Pons (tissue), 1 donor: ENCODE data around the gene STK11.
A peak's percentile ranks its signal among the peaks of the same experiment; 100 is the strongest.
"Not testable (repeated sequence)": the region's sequence is repeated elsewhere in the genome, so short reads cannot be mapped to it uniquely, and the experiment has no call there.

Source experiments
- DNase-seq: peaks from one replicate; pipeline ENCODE4 v3.0.0-alpha.2; 2016; ENCODE audit warnings: low spot score

Gene STK11

GRCh38 chr19:1238369-1239303, 33.1 kb downstream of the STK11 start:
- peak; percentile 19 for DNase-seq

GRCh38 chr19:1239420-1239795, 33.8 kb downstream of the STK11 start:
- DNase-seq: peak; percentile 20

GRCh38 chr19:1239796-1240737, 34.5 kb downstream of the STK11 start:
- peak; percentile 77 for DNase-seq

GRCh38 chr19:1240925-1241324, 35.3 kb downstream of the STK11 start:
- DNase-seq: no peak

- DNase-seq: peak; percentile 82
Observed at GRCh38 chr19:1241417-1242095, 36.0 kb downstream of the STK11 start, which contains the start of gene ATP5F1D. ATP5F1D (plus strand) TSS chr19:1241751; CDS start chr19:1241851, 100 bp downstream.

- peak; percentile 80 for DNase-seq
Observed at GRCh38 chr19:1243768-1244692, 38.5 kb downstream of the STK11 start.

- DNase-seq: peak; percentile 30
Observed at GRCh38 chr19:1244693-1245451, 39.3 kb downstream of the STK11 start.

- DNase-seq: no peak
Observed at GRCh38 chr19:1245494-1246264, 40.1 kb downstream of the STK11 start.

- DNase-seq: not testable (repeated sequence)
Observed at GRCh38 chr19:1246265-1247087, 40.9 kb downstream of the STK11 start.

- DNase-seq: no peak
Observed at GRCh38 chr19:1247748-1248138, 42.2 kb downstream of the STK11 start.

GRCh38 chr19:1248139-1248785, 42.7 kb downstream of the STK11 start, which contains the start of gene MIDN:
MIDN (plus strand) TSS chr19:1248583; CDS start chr19:1250297, 1,714 bp downstream.
- DNase-seq: peak; percentile 62

GRCh38 chr19:1248786-1249297, 43.3 kb downstream of the STK11 start:
- peak; percentile 46 for DNase-seq

- DNase-seq: peak; percentile 96
Observed at GRCh38 chr19:1249298-1249989, 43.9 kb downstream of the STK11 start.

GRCh38 chr19:1249990-1250436, 44.4 kb downstream of the STK11 start:
- no peak for DNase-seq

- DNase-seq: peak; percentile 61
Observed at GRCh38 chr19:1250437-1251260, 45.1 kb downstream of the STK11 start.
